Gastrocnemius medialis (tissue), 4 donors: ENCODE results near the gene SUFU.

ENCODE experiments used
- POLR2A ChIP-seq, 2 donors: fragments of 450-650 bp; IDR thresholded peaks; one replicate each; pipeline ENCODE4 v1.6.1; 2017; ENCODE audit warnings: antibody characterized with exemption in 2 of 2, mild to moderate bottlenecking in 2 of 2, moderate library complexity in 2 of 2
- TF ChIP-seq, protein P1 (sequence below), 5 experiments: fragments of 450-650 bp in 3 of 5; fragments of 200-600 bp in 2 of 5; sonication (generic) in 2 of 5; IDR thresholded peaks in 4 of 5; conservative IDR thresholded peaks in 1 of 5; 1 replicate in 4 of 5; 2 replicates in 1 of 5; pipeline ENCODE4 v1.5.1; 2016 to 2019; ENCODE audit warnings: antibody characterized with exemption in 5 of 5, mild to moderate bottlenecking in 3 of 5, moderate library complexity in 3 of 5

- TF ChIP-seq, protein P1, sequence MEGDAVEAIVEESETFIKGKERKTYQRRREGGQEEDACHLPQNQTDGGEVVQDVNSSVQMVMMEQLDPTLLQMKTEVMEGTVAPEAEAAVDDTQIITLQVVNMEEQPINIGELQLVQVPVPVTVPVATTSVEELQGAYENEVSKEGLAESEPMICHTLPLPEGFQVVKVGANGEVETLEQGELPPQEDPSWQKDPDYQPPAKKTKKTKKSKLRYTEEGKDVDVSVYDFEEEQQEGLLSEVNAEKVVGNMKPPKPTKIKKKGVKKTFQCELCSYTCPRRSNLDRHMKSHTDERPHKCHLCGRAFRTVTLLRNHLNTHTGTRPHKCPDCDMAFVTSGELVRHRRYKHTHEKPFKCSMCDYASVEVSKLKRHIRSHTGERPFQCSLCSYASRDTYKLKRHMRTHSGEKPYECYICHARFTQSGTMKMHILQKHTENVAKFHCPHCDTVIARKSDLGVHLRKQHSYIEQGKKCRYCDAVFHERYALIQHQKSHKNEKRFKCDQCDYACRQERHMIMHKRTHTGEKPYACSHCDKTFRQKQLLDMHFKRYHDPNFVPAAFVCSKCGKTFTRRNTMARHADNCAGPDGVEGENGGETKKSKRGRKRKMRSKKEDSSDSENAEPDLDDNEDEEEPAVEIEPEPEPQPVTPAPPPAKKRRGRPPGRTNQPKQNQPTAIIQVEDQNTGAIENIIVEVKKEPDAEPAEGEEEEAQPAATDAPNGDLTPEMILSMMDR (IDR thresholded peaks at IDR 0.05 in 4 of 5, conservative IDR thresholded peaks at IDR 0.05 in 1 of 5) = no peak
- TF ChIP-seq POLR2A (IDR thresholded peaks at IDR 0.05) = no peak
Measured at GRCh38 chr10:102639537-102639936, 135.8 kb downstream of the SUFU start.
